Naive B cell (primary cell): ENCODE data around the gene PIK3R5. TPM values are rescaled to one million over a fixed set of nuclear protein-coding genes. Genes with fewer than 3 reads are reported as not detected.

ENCODE experiments used
- ATAC-seq, 2 donors: fragments of 150-1000 bp; cut with Tn5 transposase; 2 replicates each; pipeline ENCODE4 v1.10.0; 2021; ENCODE audit warnings: low read depth in 2 of 2, mild to moderate bottlenecking in 2 of 2, moderate library complexity in 2 of 2
- DNase-seq: peaks from one replicate; pipeline ENCODE4 v3.0.0; 2022
- H3K27ac Mint-ChIP-seq, 6 donors: one replicate each; pipeline ENCODE4 v1.8.0; 2020 to 2022; ENCODE audit warnings: mild to moderate bottlenecking in 6 of 6, mixed read lengths in 6 of 6, moderate library complexity in 5 of 6, inconsistent platforms in 2 of 6
- H3K27me3 Mint-ChIP-seq, 3 donors: one replicate each; pipeline ENCODE4 v1.8.0; 2021 to 2022; ENCODE audit warnings: mixed read lengths in 3 of 3, mild to moderate bottlenecking in 1 of 3
- H3K36me3 Mint-ChIP-seq, 2 donors: one replicate each; pipeline ENCODE4 v1.8.0; 2020 to 2022; ENCODE audit warnings: mixed read lengths in 2 of 2, inconsistent platforms in 1 of 2, mild to moderate bottlenecking in 1 of 2
- H3K4me1 Mint-ChIP-seq, 3 donors: one replicate each; pipeline ENCODE4 v1.8.0; 2020 to 2022; ENCODE audit warnings: mixed read lengths in 3 of 3, inconsistent platforms in 1 of 3, mild to moderate bottlenecking in 1 of 3, moderate library complexity in 1 of 3
- H3K4me3 Mint-ChIP-seq, 8 donors: one replicate each; pipeline ENCODE4 v1.8.0; 2020 to 2022; ENCODE audit warnings: mild to moderate bottlenecking in 8 of 8, mixed read lengths in 8 of 8, moderate library complexity in 8 of 8, inconsistent platforms in 2 of 8
- H3K9me3 Mint-ChIP-seq, 7 donors: one replicate each; pipeline ENCODE4 v1.8.0; 2020 to 2022; ENCODE audit warnings: mixed read lengths in 7 of 7, mild to moderate bottlenecking in 5 of 7, inconsistent platforms in 2 of 7, moderate library complexity in 1 of 7
- polyA plus RNA-seq, 6 donors: library from polyadenylated mRNA; unstranded; fragments of 300-500 nt; fragmentation: Illumina TruSeq; gene quantifications; one replicate each; pipeline ENCODE4 v1.2.3, GENCODE V29; 2021; ENCODE audit warnings: low read depth in 6 of 6

PIK3R5 gene
- polyA plus RNA-seq, 6 donors from 2014 or later, result 9.7 to 24.8 (median 11.7) TPM

DNA sequence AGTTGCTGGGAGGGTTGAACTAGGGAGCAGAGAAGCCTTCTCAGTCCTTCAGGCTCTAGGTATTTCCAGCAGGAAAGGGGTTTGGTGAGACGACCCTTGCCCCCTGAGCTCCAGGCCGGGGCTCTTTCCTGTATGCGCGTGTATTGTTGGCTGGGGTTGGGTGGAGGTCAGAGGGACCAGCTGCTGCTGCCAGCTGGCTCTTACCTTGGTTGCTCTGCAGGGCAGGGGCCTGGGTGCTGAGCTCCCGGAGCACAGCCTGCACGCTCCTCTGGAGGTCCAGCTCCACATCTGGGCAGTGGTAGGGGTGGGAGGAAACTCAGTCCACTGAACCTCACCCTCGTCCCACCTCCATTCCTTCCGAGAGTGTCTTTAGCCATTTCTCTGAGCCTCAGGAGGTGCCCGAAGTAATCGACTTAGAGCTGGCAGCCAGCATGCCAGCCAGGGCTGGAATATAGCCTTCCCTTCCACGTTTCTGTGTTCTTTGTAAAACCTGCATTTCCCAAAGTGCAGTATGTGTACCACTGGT lies 126.0 kb downstream of the PIK3R5 start:
- H3K4me1 Mint-ChIP-seq, result peaks cover 5 to 10% (median 7%) of the 10 kb centered on the region in 3 donors
- DNase-seq, result no peak
- no peak for ATAC-seq
- peak overlapping the region in 1 of 6 donors; percentile 36 for H3K27ac Mint-ChIP-seq
- peaks cover 0 to 7% of the 10 kb centered on the region in 2 donors for H3K36me3 Mint-ChIP-seq
- H3K4me3 Mint-ChIP-seq, result no peak overlapping the region
- H3K9me3 Mint-ChIP-seq, result peaks cover 0 to 5% (median 0%) of the 10 kb centered on the region in 7 donors
- peaks cover 0 to 9% (median 7%) of the 10 kb centered on the region in 3 donors for H3K27me3 Mint-ChIP-seq

DNA sequence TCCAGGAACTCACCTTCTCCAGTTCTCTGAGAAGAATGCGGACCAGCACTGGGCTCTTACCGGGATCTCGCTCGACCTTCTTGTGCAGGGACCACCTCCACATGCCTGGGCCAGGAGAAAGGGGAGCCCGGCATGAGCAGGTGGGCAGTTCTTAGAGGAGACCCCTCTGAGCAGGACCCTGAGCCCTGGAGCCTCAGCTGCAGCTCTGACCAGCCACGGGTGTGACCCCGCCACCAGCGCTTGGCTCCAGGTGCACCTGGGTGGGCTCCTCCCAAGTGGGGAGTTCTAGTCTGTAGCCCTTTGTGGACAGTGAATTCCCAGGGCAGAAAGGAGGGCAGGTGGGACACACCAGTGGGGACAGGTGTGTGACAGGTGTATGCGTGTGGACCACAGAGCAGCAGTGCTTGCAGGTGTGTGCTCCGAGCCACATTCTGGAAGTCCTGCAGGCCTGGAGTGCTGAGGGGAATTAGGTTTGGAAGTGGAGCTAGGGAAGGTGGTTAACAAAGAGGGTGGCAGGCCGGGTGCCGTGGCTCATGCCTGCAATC lies 126.9 kb downstream of the PIK3R5 start:
- Mint-ChIP-seq H3K4me1 (peaks cover 4 to 7% (median 5%) of the 10 kb centered on the region in 3 donors), H3K36me3 (peaks cover 0 to 7% of the 10 kb centered on the region in 2 donors), H3K27me3 (peaks cover 0 to 9% (median 7%) of the 10 kb centered on the region in 3 donors), H3K9me3 (peaks cover 0 to 5% (median 0%) of the 10 kb centered on the region in 7 donors), H3K27ac (peak overlapping the region in 1 of 6 donors; percentile 84), H3K4me3 (peak overlapping the region in 1 of 8 donors; percentile 53)
- ATAC-seq (no peak), DNase-seq (no peak)

DNA sequence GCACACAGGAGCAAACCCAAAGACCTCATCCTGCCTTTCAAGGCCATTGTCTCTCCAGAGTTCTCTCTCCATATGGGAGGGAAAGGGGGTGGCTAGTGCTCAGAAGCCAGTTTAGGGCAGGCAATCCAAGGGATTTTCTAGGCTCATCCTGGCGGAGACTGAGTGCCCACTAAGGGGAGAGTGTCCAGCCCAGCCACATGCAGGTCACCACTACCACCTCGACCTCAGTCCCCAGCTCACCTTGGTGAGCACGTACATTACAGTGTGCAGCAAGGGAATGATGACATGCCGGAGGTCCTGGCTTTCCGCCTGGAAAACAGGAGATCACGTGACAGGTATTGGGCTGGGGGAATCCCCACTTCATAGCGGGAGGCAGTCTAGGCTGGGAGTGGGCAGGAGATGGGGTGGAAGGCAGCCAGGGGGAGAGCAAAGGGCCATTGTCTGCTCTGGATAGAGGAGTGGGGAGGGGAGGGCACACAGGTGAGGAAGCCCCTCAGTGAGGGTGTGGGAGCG lies 127.9 kb downstream of the PIK3R5 start:
- ATAC-seq (no peak), DNase-seq (no peak)

DNA sequence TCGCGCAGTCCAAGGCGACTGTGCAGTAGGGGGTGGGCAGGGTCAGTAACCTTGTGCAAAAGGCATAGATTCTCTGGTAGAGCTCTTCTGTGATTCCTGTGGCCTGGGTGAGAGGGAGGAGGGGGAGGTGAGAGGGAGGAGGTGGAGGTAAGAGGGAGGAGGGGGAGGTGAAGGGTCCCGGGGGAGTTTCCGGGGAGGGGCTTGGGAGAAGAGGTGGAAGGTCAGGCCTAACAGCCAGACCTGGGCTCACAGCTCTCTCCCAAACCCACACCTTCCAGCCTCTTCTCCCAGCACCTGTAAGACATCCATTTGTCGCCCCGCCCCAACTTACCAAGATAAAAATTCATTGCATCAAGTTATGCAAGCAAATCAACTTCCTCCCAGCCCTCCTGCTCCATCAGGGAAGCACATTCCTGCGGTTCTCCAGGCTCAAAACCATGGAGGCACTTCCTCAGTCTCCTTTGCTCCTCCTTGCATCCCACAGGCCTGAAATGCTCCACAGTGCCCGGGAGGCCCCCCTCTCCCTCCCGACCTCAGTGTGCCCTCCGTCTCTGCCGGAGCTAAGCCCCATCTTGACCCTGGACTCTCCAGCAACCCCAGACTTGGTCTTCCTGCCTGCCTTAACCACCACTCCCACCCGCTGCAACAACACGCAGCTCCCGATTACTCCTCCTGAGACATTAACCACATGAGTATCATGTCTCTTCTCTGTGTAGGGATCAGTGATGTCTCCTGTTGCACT lies 128.5 kb downstream of the PIK3R5 start:
- H3K4me3 Mint-ChIP-seq, result no peak overlapping the region
- H3K4me1 Mint-ChIP-seq, result no peaks in the 10 kb centered on the region
- peaks cover 0 to 5% (median 0%) of the 10 kb centered on the region in 7 donors for H3K9me3 Mint-ChIP-seq
- H3K27ac Mint-ChIP-seq, result no peak overlapping the region
- no peak for ATAC-seq
- DNase-seq, result no peak
- peaks cover 0 to 7% of the 10 kb centered on the region in 2 donors for H3K36me3 Mint-ChIP-seq
- H3K27me3 Mint-ChIP-seq, result peaks cover 0 to 9% (median 7%) of the 10 kb centered on the region in 3 donors

More for the DNA sequence above, 127.9 kb downstream of the PIK3R5 start:
- Mint-ChIP-seq H3K4me3 (no peak overlapping the region), H3K4me1 (no peaks in the 10 kb centered on the region), H3K27me3 (peaks cover 0 to 9% (median 7%) of the 10 kb centered on the region in 3 donors), H3K27ac (peak overlapping the region in 3 of 6 donors; percentile 44 to 76 (median 63)), H3K9me3 (peaks cover 0 to 5% (median 0%) of the 10 kb centered on the region in 7 donors), H3K36me3 (peaks cover 0 to 7% of the 10 kb centered on the region in 2 donors)

DNA sequence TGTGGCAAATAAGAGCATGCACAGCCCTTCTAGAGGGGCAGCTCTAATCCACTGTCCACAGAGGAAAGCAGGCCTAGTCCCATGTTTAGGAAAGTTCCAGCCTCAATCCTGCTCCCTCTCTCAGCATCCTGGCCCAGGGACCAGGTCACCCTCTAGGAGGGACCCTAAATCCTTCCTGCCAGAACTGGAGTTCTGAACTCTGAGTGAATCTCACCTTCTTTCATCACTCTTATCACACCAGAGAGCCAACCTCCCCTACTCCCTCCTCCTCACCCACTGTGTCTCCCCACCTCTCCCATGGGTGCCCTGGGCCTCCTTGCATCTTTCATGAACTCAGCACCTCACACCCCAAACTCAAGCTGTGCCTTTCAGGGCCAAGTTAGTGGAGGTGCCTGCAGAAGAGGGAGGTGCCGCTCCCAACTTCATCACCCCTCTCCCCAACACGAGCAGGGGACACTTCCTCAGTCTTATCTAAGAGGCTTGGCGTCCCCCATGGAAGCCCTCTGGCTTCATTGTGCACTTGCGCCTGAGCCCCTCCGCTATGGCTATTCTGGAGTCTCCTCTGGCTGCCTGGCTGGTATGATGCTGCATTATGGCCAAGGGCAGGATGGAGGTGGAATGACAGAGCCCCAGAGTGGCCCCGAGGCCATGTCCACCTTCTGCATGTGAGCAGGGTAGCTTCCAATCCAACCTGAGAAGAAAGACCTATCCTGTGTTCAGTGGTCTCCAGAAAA lies 129.7 kb downstream of the PIK3R5 start:
- Mint-ChIP-seq H3K4me1 (no peaks in the 10 kb centered on the region), H3K27ac (peak overlapping the region in 1 of 6 donors; percentile 85), H3K27me3 (peaks cover 0 to 9% (median 7%) of the 10 kb centered on the region in 3 donors), H3K4me3 (no peak overlapping the region), H3K9me3 (peaks cover 0 to 5% (median 0%) of the 10 kb centered on the region in 7 donors), H3K36me3 (peaks cover 0 to 7% of the 10 kb centered on the region in 2 donors)
- DNase-seq (no peak), ATAC-seq (no peak)

DNA sequence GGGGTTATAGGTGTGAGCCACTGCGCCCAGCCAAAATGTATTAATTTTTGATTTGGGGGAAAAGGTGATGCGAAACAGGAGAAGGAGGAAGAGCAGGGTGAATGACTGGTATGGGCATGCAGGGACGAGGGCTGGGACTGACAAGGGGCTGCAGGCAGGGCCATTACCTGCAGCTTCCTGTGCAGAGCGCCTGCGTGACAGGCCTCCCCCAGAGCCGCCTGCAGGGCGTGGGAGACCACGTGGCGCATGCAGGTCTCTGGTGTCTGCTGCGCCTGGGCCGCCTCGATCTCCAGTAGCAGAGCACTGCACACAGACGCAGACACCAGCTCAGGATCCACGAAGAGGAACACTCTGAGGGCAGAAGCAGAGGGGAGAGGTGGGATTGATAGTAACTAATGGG lies 130.4 kb downstream of the PIK3R5 start:
- Mint-ChIP-seq H3K27me3 (peaks cover 0 to 9% (median 7%) of the 10 kb centered on the region in 3 donors), H3K4me3 (no peak overlapping the region), H3K9me3 (peaks cover 0 to 5% (median 0%) of the 10 kb centered on the region in 7 donors), H3K36me3 (peaks cover 0 to 7% of the 10 kb centered on the region in 2 donors), H3K4me1 (no peaks in the 10 kb centered on the region), H3K27ac (no peak overlapping the region)
- no peak for ATAC-seq
- DNase-seq, result no peak

DNA sequence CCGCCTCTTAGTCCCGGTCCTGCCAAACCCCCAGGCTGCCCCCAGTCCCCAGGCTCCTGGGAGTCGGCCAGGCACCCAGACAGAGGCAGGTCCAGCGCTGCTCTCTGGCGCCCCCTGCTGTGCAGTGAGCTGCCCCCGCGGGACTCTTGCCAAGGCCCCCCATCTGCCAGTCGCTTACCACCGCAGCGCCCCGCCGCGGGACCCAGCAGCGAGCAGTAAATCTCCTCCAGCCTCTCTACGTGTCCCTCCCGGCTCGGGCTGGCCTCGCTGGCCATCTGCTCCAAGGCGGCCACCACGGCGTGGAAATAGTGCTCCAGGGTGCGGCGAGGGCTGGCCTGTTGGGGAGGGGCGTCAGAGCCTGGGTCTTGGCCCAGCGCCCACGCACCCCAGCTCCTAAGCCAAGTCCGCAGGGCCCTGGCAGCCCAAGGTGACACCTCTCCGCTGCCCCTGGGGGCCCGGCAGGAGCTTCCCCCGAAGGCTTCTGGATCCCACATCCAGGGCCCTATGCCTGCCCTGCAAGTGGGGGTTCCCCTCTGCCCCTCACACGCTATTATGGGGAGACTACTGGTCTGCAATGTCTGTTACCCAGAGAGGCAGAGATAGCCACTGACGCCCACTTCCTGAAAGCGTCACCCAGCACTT lies 132.7 kb downstream of the PIK3R5 start:
- peaks cover 0 to 9% (median 7%) of the 10 kb centered on the region in 3 donors for H3K27me3 Mint-ChIP-seq
- peaks cover 0 to 7% of the 10 kb centered on the region in 2 donors for H3K36me3 Mint-ChIP-seq
- H3K9me3 Mint-ChIP-seq, result peaks cover 0 to 5% (median 0%) of the 10 kb centered on the region in 7 donors
- H3K4me3 Mint-ChIP-seq, result no peak overlapping the region
- H3K27ac Mint-ChIP-seq, result no peak overlapping the region
- H3K4me1 Mint-ChIP-seq, result no peaks in the 10 kb centered on the region
- ATAC-seq (no peak), DNase-seq (peak; percentile 20)

DNA sequence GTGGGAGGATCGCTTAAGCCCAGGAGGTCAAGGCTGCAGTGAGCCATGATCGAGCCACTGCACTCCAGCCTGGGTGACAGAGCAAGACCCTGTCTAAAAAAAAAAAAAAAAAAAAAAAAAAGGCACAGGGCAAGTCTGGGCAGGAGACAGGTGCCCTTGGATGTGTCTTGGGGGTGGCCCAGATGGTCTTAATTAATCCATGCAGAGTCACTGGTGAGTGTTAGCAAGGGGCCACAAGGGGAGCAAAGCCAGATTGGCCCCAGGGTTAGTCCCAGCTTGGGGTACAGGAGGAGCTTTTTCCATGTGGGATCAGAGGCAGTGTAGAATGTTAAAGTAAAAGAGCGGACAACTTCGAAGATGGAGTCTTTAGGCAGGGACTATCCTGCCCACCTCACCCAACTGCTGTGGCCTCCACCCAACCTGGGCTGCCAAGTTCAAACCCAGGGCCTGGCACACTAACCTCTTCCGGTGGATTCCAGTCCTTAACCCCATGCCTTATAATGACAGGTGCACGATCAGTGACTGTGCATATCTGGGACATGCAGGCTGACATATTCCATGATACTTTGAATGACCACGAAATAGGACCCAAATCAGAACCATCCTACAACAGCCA lies 134.2 kb downstream of the PIK3R5 start:
- H3K4me1 Mint-ChIP-seq, result no peaks in the 10 kb centered on the region
- ATAC-seq, result no peak
- H3K27ac Mint-ChIP-seq, result no peak overlapping the region
- no peak overlapping the region for H3K4me3 Mint-ChIP-seq
- peaks cover 0 to 5% (median 0%) of the 10 kb centered on the region in 7 donors for H3K9me3 Mint-ChIP-seq
- no peak for DNase-seq
- peaks cover 0 to 7% (median 0%) of the 10 kb centered on the region in 3 donors for H3K27me3 Mint-ChIP-seq
- H3K36me3 Mint-ChIP-seq, result no peaks in the 10 kb centered on the region

DNA sequence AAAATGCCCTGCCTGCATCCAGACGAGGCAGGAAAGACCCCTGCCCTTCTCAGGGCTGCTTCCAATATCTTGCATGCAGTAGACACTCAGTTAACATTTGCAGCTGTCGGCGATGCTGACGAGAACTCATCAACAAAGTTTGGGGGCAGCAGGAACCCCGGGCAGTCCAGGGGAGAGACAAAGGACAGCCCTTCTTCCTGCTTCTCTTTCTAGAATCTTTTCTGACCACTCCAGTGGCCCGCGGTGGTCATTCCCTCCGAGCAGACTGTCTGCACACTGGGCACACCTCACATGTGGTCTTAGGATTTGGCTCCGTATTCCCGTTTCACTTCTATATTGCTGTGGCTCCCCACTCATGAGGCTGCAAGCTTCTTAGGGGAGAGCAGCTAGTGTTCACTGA lies 135.4 kb downstream of the PIK3R5 start:
- Mint-ChIP-seq H3K4me1 (no peaks in the 10 kb centered on the region), H3K9me3 (peaks cover 0 to 6% (median 0%) of the 10 kb centered on the region in 7 donors), H3K27ac (no peak overlapping the region), H3K4me3 (no peak overlapping the region), H3K36me3 (no peaks in the 10 kb centered on the region), H3K27me3 (no peaks in the 10 kb centered on the region)
- no peak for DNase-seq
- no peak for ATAC-seq

DNA sequence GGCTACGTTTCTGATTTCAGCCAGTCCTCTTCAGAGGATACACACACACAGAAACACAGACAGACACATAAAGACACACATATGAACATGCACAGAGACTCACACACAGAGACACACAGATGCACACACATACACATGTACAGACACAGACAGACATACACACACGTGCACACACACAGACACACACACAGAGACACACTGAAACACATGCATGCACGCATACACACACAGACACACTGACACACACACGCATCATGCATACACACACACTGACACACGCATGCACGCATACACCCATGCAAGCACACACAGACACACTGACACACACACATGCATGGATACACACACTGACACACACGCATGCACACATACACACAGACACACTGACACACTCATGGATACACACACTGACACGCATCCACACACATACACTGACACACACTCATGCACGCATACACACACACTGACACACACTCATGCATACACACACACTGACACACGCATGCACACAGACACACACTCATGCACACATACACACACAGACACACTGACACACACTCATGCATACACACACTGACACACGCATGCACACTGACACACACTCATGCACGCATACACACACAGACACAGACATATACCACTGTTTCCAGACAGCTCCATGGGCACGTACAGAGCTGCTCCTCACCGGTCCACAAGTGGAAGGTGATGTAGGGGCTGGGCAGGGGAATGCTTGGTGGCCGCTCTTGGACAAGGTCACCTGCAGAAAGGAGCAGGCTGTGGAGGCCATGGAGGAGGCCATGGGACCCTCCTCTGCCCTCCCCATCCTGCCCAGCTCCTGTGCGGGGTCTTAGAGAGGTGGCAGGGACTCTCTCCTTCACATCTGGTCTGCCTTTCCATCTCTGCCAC lies 136.2 kb downstream of the PIK3R5 start:
- Mint-ChIP-seq H3K9me3 (peaks cover 0 to 14% (median 7%) of the 10 kb centered on the region in 7 donors), H3K4me3 (no peak overlapping the region), H3K4me1 (no peaks in the 10 kb centered on the region), H3K27ac (no peak overlapping the region), H3K36me3 (no peaks in the 10 kb centered on the region), H3K27me3 (no peaks in the 10 kb centered on the region)
- no peak for ATAC-seq
- no peak for DNase-seq
